Activated CD8-positive, alpha-beta memory T cell treated with anti-CD3 and anti-CD28 coated beads for 48 hours (primary cell): ENCODE measurements around the gene GRM5.
"Not testable (repeated sequence)": the region's sequence is repeated elsewhere in the genome, so short reads cannot be mapped to it uniquely, and the experiment has no call there.

ENCODE experiments used
- DNase-seq, 3 experiments: peaks; one replicate each; pipeline ENCODE4 v3.0.0-alpha.2; 2020; ENCODE audit warnings: low read depth in 2 of 3, low spot score in 2 of 3

The GRM5 gene

GRCh38 chr11:88975441-88975840 is 90.3 kb downstream of the GRM5 start:
- DNase-seq: not testable (repeated sequence)

DNA sequence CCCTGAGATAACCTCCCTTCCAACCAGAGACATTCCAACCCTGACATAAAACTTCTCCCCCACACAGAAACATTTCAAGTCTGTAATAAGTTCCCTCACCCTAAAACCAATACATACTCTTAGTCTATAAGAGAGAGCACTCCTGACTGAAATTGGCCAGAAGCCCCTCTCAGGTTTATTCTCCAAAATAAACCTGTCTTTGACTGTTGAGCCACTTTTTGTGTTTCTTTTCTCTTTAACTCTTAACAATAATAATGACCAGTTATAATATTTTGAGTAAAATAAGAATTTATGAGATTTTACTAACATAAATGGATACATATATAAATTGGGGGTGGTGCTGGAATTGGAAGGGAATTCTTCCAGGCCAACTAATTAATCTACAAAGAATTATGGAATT is 93.6 kb downstream of the GRM5 start:
- DNase-seq: no peak

- not testable (repeated sequence) for DNase-seq
Measured at GRCh38 chr11:88961621-88962020, 104.2 kb downstream of the GRM5 start.

DNA sequence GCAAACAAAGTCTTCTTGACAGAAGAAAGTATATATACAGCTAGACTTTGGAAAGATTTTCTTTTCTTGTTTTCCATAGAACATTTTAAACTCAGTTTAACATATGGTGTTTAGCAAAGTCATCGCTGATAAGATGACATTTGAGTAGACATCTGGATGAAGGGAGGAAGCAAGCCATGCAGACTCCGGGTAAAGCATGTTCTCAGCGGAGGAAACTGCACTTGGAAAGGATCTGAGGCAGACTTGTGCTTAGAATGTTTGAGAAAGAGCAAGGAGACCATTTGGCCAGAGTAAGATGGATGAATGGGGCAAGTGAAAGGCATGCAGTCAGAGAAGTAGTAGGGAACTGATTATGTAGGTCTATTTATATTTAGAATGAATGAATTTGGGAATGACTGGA is 105.9 kb downstream of the GRM5 start:
- not testable (repeated sequence) for DNase-seq

- no peak for DNase-seq
Measured at GRCh38 chr11:88950975-88951374, 114.8 kb downstream of the GRM5 start.

DNA sequence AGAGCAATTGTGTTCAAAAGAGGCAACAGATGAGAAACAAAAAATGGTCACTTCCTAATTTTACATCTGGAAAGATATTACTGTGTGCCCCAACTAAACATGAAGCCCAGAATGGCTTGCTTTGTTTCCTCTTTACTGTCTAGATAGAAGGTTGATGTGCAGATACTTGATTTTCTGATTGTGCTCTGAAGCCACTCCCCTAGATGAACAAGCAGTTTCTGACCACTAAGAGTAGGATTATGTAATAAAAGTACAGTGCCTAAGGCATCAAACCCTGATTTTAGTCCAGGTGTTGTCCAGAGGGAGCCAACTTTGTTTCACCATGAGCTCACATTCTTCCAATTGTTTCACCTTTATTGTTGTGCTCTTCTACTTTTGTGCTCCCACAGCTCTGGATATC is 116.9 kb downstream of the GRM5 start:
- not testable (repeated sequence) for DNase-seq

DNA sequence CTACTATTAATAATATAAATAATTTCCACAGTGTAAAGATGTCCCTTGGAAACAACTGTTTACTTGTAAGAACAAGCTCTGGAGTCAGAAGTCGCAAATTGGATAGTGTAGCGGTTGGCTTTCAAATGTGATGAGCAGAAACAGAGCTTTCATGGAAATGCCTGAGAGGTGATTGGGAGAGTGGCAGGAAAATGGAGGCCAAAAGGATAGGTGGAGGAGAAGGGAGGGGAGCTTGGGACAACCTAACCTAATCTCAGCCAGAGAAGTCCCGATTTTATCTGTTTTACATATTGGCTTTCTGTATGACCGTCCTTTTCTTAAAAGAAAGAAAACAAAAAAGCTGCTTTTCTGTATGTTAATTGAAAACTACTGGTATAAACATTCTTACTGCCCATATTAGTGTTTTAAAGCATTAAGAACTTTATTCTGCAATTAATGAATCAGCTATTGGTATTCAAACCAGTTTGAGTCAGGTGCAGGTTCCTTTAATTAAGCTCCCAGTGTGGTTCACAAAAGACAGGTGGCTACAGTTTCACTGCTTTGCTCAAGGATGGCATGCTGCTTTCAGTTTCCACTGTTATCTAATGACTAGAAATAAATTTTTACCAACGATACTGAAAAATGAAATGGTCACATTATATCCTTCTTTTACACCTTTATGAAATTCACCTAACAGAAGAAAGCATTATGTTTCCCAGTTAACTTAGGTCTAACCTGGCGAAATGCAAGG is 117.8 kb downstream of the GRM5 start:
- DNase-seq: not testable (repeated sequence)

DNA sequence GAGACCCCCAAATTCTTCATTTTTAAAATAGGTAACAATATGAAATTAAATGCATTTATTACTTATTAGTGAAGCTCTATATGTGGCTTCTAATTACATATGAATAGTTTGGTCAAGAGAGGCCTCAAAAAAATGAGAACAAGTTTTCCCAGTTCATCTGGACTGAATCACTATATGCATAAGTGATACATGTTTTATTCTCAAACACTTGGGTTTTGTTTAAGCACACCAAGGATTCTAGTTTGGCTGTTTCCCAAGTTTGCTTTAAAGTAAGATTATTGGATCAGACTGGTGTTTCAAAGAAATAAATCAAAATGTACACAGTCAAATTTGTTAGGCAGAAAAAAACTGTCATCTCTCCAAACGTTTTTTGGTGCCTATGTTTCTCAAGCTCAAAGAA is 136.1 kb downstream of the GRM5 start:
- not testable (repeated sequence) for DNase-seq

- DNase-seq: not testable (repeated sequence)
Measured at GRCh38 chr11:88917065-88917464, 148.7 kb downstream of the GRM5 start.

- no peak for DNase-seq
Measured at GRCh38 chr11:88909500-88909899, 156.3 kb downstream of the GRM5 start.

- not testable (repeated sequence) for DNase-seq
Measured at GRCh38 chr11:88901436-88901835, 164.3 kb downstream of the GRM5 start.

GRCh38 chr11:88888855-88889254 is 176.9 kb downstream of the GRM5 start:
- not testable (repeated sequence) for DNase-seq

- DNase-seq: no peak
Measured at GRCh38 chr11:88886796-88887195, 179.0 kb downstream of the GRM5 start.

DNA sequence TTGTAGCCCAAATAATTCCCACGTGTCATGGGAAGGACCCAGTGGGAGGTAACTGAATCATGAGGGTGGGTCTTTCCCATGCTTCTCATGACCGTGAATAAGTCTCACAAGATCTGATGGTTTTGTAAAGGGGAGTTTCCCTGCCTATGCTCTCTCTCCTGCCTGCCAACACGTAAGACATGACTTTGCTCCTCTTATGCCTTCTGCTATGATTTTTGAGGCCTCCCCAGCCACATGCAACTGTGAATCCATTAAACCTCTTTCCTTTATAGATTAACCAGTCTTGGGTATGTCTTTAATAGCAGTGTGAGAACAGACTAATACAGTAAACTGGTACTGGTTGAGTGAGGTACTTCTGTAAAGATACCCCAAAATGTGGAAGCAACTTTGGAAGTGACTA is 183.0 kb downstream of the GRM5 start:
- DNase-seq: not testable (repeated sequence)

DNA sequence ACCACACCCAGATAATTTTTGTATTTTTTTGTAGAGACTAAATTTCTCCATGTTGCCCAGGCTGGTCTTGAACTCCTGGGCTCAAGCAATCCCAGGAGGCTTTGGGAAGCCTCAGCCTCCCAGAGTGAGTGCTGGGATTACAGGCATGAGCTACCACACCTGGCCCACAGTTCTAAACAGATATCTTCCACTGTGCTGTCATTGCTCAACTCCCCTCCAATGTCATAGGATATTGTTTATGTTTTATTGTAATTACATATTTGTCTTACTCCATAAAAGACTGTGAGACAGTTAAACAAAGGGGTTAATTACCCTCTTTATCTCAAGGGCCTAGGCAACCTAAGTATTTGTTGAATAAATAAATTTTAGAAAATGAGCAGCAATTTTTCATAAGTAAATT is 204.2 kb downstream of the GRM5 start:
- no peak for DNase-seq

DNA sequence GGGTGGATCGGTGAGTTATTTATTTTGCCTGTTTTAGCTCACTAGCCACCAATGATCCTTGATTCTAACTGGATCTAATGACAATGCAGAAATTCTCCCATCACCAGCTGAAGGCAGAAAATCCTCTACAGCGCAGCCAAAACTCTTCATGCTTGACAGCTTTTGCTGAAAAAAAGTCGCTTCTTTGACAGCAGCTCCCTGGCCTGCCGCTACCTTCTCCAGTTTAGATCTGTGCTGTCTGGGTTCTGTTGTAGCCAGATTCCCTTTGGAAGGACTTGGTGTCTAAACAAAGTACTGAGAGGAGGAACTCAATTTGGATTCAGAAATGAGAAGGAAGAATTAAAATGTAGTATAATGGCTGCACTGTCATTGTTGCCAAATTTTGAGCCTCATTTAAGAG is 205.4 kb downstream of the GRM5 start:
- not testable (repeated sequence) for DNase-seq

- DNase-seq: not testable (repeated sequence)
Measured at GRCh38 chr11:88853963-88854362, 211.8 kb downstream of the GRM5 start.

DNA sequence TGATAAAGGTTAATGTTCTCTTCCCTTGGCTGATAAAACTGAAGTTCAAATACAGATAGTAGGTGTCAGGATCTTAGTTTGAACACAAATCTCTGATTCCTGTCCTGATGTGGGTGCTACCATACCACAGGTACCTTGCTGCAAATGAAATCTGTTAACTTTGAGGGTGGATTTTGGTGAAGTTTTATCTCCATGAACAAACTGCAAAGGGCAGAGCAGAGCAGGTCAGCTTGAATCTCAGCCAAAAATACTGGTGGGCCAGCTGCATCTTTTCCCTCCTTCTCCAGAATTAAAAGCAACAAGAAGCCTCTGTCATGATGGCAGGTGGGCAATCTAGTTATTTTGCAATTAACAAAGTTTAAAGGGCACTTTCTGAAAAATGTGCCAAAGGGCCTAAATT is 214.2 kb downstream of the GRM5 start:
- DNase-seq: not testable (repeated sequence)

DNA sequence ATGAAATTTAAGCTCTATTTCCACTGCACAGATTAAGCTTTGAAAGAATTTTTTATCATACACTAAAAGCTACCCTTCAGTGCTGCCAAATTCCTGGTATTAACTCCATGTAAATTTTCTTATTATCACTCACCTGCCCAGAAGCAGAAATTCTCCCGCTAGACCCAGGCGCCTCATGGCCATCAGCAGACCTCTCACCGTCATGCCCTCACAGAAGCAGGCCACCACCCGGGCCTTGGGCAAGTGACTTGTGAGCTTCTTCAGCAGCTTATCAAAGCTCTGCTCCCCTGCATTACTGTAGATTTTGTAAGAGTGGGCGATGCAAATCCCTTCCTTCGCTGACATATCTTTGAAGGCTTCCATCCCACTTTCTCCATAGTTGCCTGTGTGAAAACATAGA is 216.0 kb downstream of the GRM5 start:
- not testable (repeated sequence) for DNase-seq

GRCh38 chr11:88849368-88849767 is 216.4 kb downstream of the GRM5 start:
- DNase-seq: no peak

GRCh38 chr11:88846266-88846665 is 219.5 kb downstream of the GRM5 start:
- not testable (repeated sequence) for DNase-seq

GRCh38 chr11:88844941-88845340 is 220.8 kb downstream of the GRM5 start:
- not testable (repeated sequence) for DNase-seq

GRCh38 chr11:88843766-88844426 is 221.9 kb downstream of the GRM5 start:
- not testable (repeated sequence) for DNase-seq
